GM12892 (cell line): ENCODE measurements around the gene ST3GAL6.

Source experiments
- POLR2A ChIP-seq: IDR thresholded peaks from 2 replicates; pipeline ENCODE4 v1.6.1; 2011; ENCODE audit warnings: low read depth, low read length, control low read depth
- POLR2AphosphoS5 ChIP-seq: IDR thresholded peaks from 2 replicates; pipeline ENCODE4 v1.6.1; 2011; ENCODE audit warnings: low read depth, low read length, control low read depth
- TAF1 ChIP-seq: IDR thresholded peaks from 2 replicates; pipeline ENCODE4 v1.6.1; 2011; ENCODE audit warnings: low read depth, mild to moderate bottlenecking, control low read depth, low read length, borderline replicate concordance

GRCh38 chr3:98778852-98779413 lies 15.8 kb downstream of the ST3GAL6 start:
- TF ChIP-seq POLR2A (no peak), POLR2AphosphoS5 (no peak), TAF1 (no peak)
